Upper lobe of right lung (tissue), 1 donor: Measurements from ENCODE around the gene LIAS. TPM values are rescaled to one million over a fixed set of nuclear protein-coding genes. Genes with fewer than 3 reads are reported as not detected.

Experiments
- ATAC-seq: fragments of 200-7000 bp; cut with Tn5 transposase; one replicate; pipeline ENCODE4 v1.9.1; 2020; ENCODE audit warnings: mild to moderate bottlenecking, moderate library complexity
- DNase-seq: peaks from one replicate; pipeline ENCODE4 v3.0.0-alpha.2; 2020
- H3K27ac ChIP-seq: fragments of 200-600 bp; one replicate; pipeline ENCODE4 v1.8.0; 2022
- H3K27me3 ChIP-seq: fragments of 200-600 bp; one replicate; pipeline ENCODE4 v1.8.0; 2022; ENCODE audit warnings: mild to moderate bottlenecking
- H3K36me3 ChIP-seq: fragments of 200-600 bp; one replicate; pipeline ENCODE4 v1.8.0; 2022
- H3K4me1 ChIP-seq: fragments of 200-600 bp; one replicate; pipeline ENCODE4 v1.8.0; 2022
- H3K4me3 ChIP-seq: fragments of 200-600 bp; one replicate; pipeline ENCODE4 v1.8.0; 2022; ENCODE audit warnings: mild to moderate bottlenecking
- H3K9me3 ChIP-seq: fragments of 200-600 bp; one replicate; pipeline ENCODE4 v1.8.0; 2022
- CTCF ChIP-seq: fragments of 200-600 bp; IDR thresholded peaks from one replicate; pipeline ENCODE4 v1.8.0; 2022; ENCODE audit warnings: antibody characterized with exemption
- intact Hi-C: fragments of 100-400 bp; cut with DNase I; formaldehyde crosslinking; loops from one replicate; pipeline ENCODE4 v1.11.0; 2022
- total RNA-seq: library from RNA; stranded (reverse); fragmentation: NEBNext Ultra II Directional; extraction: Animal tissue kit (Norgen Biotek cat#: 25700); gene quantifications from one replicate; pipeline ENCODE4 v1.2.1, GENCODE V29; 2021
- donor health status: DM: no; HTN: yes; CAD: no; lungs with severe emphysema.

The LIAS gene
- total RNA-seq, 1 donor from 2014 or later: 11.7 TPM

DNA sequence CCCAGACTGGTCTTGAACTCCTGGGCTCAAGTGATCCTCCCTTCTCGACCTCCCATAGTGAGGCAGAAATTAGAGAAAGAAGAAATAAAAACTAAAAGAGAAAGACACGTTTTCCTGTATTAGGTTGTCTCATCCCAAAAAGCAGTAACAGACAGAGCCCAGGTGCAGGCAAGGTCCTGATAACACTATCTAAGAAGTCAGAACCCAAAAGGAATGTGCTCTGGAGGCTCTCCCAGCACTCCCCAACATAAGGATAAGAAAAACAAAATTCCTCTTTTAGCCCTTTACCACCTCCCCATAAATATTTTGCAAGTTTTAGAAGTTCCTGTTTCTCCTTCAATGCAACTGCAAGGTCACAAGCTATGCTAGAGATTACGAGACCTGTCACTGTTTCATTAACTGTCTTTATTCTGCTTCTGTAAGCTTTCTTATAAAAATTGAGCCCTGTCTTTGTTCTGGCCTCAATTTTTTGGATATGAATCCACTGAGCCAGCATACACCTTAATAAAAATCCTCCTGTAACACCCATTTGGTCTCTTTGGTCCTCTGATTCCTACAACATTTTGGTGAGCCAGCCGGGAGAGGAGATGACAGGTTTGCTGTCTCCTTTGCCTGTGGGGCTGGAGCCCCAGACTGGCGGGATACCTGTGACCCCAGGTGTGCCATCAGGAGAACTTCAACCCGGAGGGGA, 25.9 kb downstream of the LIAS start:
- Histone ChIP-seq H3K4me1 (no peaks in the 10 kb centered on the region), H3K27me3 (no peaks in the 10 kb centered on the region), H3K4me3 (no peak overlapping the region), H3K36me3 (no peaks in the 10 kb centered on the region), H3K9me3 (no peaks in the 10 kb centered on the region), H3K27ac (no peak overlapping the region)
- no peak for TF ChIP-seq CTCF
- ATAC-seq (peak; percentile 57), DNase-seq (no peak)
- intact Hi-C loops: no loop called here

DNA sequence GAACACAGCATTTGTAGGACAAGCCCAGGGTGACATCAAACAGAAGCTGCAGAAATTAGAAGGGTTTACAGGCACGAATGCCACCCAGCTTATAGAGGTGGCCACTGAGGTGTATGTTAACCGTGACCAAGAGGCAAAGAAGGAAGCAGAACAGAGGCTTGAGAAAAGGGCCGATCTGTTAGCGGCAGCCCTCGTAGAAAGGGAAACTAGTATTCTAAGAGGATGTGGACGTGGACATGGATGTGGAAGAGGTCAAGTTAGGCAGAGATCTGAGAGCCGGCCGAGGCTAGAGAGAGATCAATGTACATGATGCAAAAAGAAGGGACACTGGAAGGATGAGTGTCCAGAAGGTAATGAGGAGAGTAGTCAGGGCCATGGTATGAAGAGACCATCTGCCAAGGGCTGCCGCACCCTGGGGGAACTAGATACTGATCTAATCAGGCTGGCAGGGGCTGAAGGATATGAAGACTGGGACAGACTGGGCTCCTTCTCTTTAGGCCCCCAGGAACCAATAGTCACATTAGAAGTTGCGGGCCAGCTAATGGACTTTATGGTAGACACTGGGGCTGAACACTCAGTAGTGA, 27.5 kb downstream of the LIAS start:
- TF ChIP-seq CTCF: no peak
- Histone ChIP-seq H3K9me3 (no peaks in the 10 kb centered on the region), H3K36me3 (no peaks in the 10 kb centered on the region), H3K4me3 (no peak overlapping the region), H3K4me1 (no peaks in the 10 kb centered on the region), H3K27me3 (no peaks in the 10 kb centered on the region), H3K27ac (no peak overlapping the region)
- DNase-seq (no peak), ATAC-seq (peak; percentile 64)
- intact Hi-C loops: no loop called here

DNA sequence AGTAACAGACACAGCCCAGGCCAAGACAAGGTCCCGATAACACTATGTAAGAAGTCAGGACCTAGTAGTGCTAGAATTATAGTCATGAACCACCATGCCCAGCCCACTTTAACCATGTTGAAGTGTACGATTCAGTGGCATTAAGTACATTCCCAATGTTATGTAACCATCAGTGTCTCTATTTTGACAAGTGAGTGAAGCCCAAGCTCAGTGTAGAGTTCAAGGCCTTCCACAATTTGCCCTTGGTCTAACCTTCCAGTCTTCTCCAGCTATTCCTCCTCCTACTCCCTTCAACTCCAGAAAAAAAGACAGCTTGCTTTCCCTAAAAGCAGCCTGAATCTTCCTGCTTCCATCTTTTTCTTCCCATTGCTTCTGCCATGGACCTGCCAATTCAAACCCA, 31.5 kb downstream of the LIAS start:
- DNase-seq (no peak), ATAC-seq (no peak)
- H3K4me1 ChIP-seq: no peaks in the 10 kb centered on the region
- H3K27ac ChIP-seq: no peak overlapping the region
- intact Hi-C loops: no loop called here
- no peaks in the 10 kb centered on the region for H3K9me3 ChIP-seq
- no peaks in the 10 kb centered on the region for H3K36me3 ChIP-seq
- H3K4me3 ChIP-seq: no peak overlapping the region
- TF ChIP-seq CTCF: no peak
- H3K27me3 ChIP-seq: no peaks in the 10 kb centered on the region

- Histone ChIP-seq H3K27me3 (no peaks in the 10 kb centered on the region), H3K9me3 (no peaks in the 10 kb centered on the region), H3K4me3 (no peak overlapping the region), H3K4me1 (no peaks in the 10 kb centered on the region), H3K36me3 (peaks cover 13% of the 10 kb centered on the region), H3K27ac (no peak overlapping the region)
- ATAC-seq: no peak
- no peak for TF ChIP-seq CTCF
- no peak for DNase-seq
- intact Hi-C loops: no loop called here
Measured at GRCh38 chr4:39494354-39494753, 35.5 kb downstream of the LIAS start.

DNA sequence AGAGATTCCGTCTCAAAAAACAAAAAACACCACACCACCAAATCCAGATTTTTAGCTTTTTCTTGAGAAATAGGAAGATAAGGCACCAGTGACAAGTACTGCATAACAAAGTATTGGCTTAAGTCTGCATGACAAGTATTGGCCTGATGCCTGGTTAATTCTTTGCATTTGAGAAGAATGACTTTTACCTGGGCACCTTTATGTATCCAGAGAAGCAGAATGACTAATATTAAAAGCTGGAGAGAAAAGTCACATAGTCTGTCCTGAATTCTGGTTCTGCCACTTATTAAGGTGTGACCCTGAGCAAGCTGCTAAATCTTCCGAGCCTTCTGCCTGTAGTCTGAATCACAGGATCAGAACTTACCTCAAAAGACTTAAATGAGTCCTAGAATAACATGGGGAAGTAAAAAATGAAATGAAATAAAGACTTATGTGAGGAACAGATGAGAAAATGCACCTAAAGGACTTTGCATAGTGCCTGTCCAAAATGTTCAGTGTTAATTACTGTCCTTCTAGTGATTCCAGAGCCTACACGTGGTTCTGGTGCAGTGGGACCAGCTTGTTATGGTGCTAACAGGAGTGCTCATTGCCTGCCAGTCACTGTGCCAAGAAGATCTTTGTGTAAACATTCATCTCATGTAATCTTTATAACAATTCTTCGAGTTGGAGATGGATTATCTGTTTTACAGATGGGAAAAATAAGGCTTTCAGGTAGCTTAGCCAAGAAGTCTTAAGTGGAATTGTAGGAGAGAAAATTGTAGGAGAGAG, 36.8 kb downstream of the LIAS start:
- intact Hi-C loops: no loop called here
- TF ChIP-seq CTCF: no peak
- peaks cover 25% of the 10 kb centered on the region for H3K36me3 ChIP-seq
- no peak overlapping the region for H3K27ac ChIP-seq
- no peak overlapping the region for H3K4me3 ChIP-seq
- no peaks in the 10 kb centered on the region for H3K4me1 ChIP-seq
- no peak for ATAC-seq
- DNase-seq: no peak
- H3K9me3 ChIP-seq: no peaks in the 10 kb centered on the region
- H3K27me3 ChIP-seq: no peaks in the 10 kb centered on the region
